ENCODE measurements around the gene RHBG.

GRCh38 chr1:156407760-156408159 lies 38.7 kb downstream of the RHBG start:
- TF ChIP-seq CTCF (IDR thresholded peaks at IDR 0.05), result no peak
- no peak for TF ChIP-seq POLR2A (IDR thresholded peaks at IDR 0.05)
